ENCODE measurements around the gene WNT8A.

DNA sequence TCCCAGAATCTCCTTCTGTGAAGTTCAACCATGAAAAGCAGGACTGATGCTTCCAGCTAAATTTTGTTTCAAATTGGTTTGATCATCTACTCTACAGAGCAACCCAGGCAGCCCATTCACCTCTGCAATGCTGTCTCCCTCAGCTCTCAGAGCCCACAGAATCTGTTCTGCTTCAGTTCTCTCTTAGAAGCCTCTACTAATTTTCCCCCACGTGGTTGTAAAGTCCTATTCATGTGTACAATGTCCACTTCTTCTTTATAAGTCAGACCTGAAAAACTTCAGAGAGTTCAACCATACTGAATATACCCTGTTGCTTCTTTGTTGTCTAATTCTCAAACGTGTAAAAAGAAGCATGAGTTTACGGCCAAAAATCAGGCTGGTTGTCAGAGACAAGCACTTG is 29.6 kb upstream of the WNT8A start:
- TF ChIP-seq, protein P1, sequence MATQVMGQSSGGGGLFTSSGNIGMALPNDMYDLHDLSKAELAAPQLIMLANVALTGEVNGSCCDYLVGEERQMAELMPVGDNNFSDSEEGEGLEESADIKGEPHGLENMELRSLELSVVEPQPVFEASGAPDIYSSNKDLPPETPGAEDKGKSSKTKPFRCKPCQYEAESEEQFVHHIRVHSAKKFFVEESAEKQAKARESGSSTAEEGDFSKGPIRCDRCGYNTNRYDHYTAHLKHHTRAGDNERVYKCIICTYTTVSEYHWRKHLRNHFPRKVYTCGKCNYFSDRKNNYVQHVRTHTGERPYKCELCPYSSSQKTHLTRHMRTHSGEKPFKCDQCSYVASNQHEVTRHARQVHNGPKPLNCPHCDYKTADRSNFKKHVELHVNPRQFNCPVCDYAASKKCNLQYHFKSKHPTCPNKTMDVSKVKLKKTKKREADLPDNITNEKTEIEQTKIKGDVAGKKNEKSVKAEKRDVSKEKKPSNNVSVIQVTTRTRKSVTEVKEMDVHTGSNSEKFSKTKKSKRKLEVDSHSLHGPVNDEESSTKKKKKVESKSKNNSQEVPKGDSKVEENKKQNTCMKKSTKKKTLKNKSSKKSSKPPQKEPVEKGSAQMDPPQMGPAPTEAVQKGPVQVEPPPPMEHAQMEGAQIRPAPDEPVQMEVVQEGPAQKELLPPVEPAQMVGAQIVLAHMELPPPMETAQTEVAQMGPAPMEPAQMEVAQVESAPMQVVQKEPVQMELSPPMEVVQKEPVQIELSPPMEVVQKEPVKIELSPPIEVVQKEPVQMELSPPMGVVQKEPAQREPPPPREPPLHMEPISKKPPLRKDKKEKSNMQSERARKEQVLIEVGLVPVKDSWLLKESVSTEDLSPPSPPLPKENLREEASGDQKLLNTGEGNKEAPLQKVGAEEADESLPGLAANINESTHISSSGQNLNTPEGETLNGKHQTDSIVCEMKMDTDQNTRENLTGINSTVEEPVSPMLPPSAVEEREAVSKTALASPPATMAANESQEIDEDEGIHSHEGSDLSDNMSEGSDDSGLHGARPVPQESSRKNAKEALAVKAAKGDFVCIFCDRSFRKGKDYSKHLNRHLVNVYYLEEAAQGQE (tag by site-specific recombination; IDR thresholded peaks at IDR 0.05) = no peak
- TF ChIP-seq MEIS1 (CRISPR knock-in tag; IDR thresholded peaks at IDR 0.05; ENCODE audit: borderline replicate concordance) (no peak), ZNF133 (tag by site-specific recombination; IDR thresholded peaks at IDR 0.05) (no peak), TCF7L2 (IDR thresholded peaks at IDR 0.05; ENCODE audit: borderline replicate concordance, low read depth, low read length) (no peak), ZNF174 (tag by site-specific recombination; IDR thresholded peaks at IDR 0.05) (no peak), ZNF121 (tag by site-specific recombination; IDR thresholded peaks at IDR 0.05) (no peak), ZFP69B (tag by site-specific recombination; IDR thresholded peaks at IDR 0.05) (no peak), WT1 (tag by site-specific recombination; IDR thresholded peaks at IDR 0.05) (no peak), ZNF670 (tag by site-specific recombination; IDR thresholded peaks at IDR 0.05; ENCODE audit: low read depth) (no peak), ZNF571 (tag by site-specific recombination; IDR thresholded peaks at IDR 0.05) (no peak), GLI4 (tag by site-specific recombination; IDR thresholded peaks at IDR 0.05) (no peak), ZFP37 (tag by site-specific recombination; IDR thresholded peaks at IDR 0.05) (no peak)
- TF ChIP-seq, protein P2, sequence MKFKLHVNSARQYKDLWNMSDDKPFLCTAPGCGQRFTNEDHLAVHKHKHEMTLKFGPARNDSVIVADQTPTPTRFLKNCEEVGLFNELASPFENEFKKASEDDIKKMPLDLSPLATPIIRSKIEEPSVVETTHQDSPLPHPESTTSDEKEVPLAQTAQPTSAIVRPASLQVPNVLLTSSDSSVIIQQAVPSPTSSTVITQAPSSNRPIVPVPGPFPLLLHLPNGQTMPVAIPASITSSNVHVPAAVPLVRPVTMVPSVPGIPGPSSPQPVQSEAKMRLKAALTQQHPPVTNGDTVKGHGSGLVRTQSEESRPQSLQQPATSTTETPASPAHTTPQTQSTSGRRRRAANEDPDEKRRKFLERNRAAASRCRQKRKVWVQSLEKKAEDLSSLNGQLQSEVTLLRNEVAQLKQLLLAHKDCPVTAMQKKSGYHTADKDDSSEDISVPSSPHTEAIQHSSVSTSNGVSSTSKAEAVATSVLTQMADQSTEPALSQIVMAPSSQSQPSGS (tag by site-specific recombination; IDR thresholded peaks at IDR 0.05; ENCODE audit: low read depth) = no peak
- TF ChIP-seq, protein P3, sequence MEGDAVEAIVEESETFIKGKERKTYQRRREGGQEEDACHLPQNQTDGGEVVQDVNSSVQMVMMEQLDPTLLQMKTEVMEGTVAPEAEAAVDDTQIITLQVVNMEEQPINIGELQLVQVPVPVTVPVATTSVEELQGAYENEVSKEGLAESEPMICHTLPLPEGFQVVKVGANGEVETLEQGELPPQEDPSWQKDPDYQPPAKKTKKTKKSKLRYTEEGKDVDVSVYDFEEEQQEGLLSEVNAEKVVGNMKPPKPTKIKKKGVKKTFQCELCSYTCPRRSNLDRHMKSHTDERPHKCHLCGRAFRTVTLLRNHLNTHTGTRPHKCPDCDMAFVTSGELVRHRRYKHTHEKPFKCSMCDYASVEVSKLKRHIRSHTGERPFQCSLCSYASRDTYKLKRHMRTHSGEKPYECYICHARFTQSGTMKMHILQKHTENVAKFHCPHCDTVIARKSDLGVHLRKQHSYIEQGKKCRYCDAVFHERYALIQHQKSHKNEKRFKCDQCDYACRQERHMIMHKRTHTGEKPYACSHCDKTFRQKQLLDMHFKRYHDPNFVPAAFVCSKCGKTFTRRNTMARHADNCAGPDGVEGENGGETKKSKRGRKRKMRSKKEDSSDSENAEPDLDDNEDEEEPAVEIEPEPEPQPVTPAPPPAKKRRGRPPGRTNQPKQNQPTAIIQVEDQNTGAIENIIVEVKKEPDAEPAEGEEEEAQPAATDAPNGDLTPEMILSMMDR (tag by site-specific recombination; IDR thresholded peaks at IDR 0.05) = no peak
